B cell (primary cell): Measurements from ENCODE around the gene RNF19B. TPM values are rescaled to one million over a fixed set of nuclear protein-coding genes. Genes with fewer than 3 reads are reported as not detected.

Experiments
- ATAC-seq: fragments of 200-7000 bp; cut with Tn5 transposase; one replicate; pipeline ENCODE4 v1.10.0; 2021; ENCODE audit warnings: low read depth, mild to moderate bottlenecking, moderate number of reproducible peaks, moderate library complexity
- CTCF ChIA-PET: fragments of 350-600 bp; sonication (Branson Sonifier 250); formaldehyde crosslinking; loops from one replicate; lab custom pipeline; 2021; ENCODE audit warnings: antibody characterized with exemption, inconsistent platforms; lab: Charles Lee
- POLR2A ChIA-PET: fragments of 350-600 bp; sonication (Branson Sonifier 250); formaldehyde crosslinking; loops from one replicate; lab custom pipeline; 2021; ENCODE audit warnings: antibody characterized with exemption; lab: Charles Lee
- DNase-seq: peaks from one replicate; pipeline ENCODE4 v3.0.0; 2013
- H2AFZ ChIP-seq: 2 replicates; pipeline ENCODE4 v1.6.1; 2012; ENCODE audit warnings: mild to moderate bottlenecking, low read depth, low read length; ENCODE audit not compliant: insufficient read depth, poor library complexity, severe bottlenecking
- H3K27ac ChIP-seq, 2 donors: 1 replicate in 1 of 2; 2 replicates in 1 of 2; pipeline ENCODE4 v1.5.1; 2012 to 2013; ENCODE audit warnings: low read length in 2 of 2, mild to moderate bottlenecking in 2 of 2, moderate library complexity in 1 of 2
- H3K27me3 ChIP-seq, 4 experiments: fragments of 200-600 bp in 1 of 4; sonication (generic) in 1 of 4; replicated peaks in 1 of 4; 1 replicate in 2 of 4; 2 replicates in 2 of 4; pipeline versions ENCODE4 v1.6.1 to v1.7.0; 2013 to 2016; ENCODE audit warnings: low read length in 3 of 4, mild to moderate bottlenecking in 2 of 4, mixed read lengths in 1 of 4, moderate library complexity in 1 of 4; ENCODE audit not compliant: insufficient read depth in 4 of 4, control insufficient read depth in 3 of 4; ENCODE audit errors: control extremely low read depth in 1 of 4
- H3K36me3 ChIP-seq, 2 experiments: replicated peaks in 1 of 2; 1 replicate in 1 of 2; 2 replicates in 1 of 2; pipeline versions ENCODE4 v1.6.1 to v1.7.1; 2013; ENCODE audit warnings: low read length in 1 of 2; ENCODE audit not compliant: insufficient read depth in 2 of 2, control insufficient read depth in 1 of 2; ENCODE audit errors: control extremely low read depth in 1 of 2, extremely low read depth in 1 of 2
- H3K4me1 ChIP-seq, 2 donors: fragments of 200-600 bp in 1 of 2; sonication (generic) in 1 of 2; 1 replicate in 1 of 2; 2 replicates in 1 of 2; pipeline versions ENCODE4 v1.5.1 to v1.6.1; 2013 to 2017; ENCODE audit warnings: low read length in 2 of 2; ENCODE audit not compliant: control insufficient read depth in 2 of 2, insufficient read depth in 2 of 2
- H3K4me2 ChIP-seq: replicated peaks from 2 replicates; pipeline ENCODE3; 2012; ENCODE audit warnings: mild to moderate bottlenecking, low read depth, low read length; ENCODE audit not compliant: poor library complexity, severe bottlenecking
- H3K4me3 ChIP-seq, 5 experiments: fragments of 200-600 bp in 1 of 5; sonication (generic) in 1 of 5; 1 replicate in 3 of 5; 2 replicates in 2 of 5; pipeline versions ENCODE4 v1.5.1 to v1.7.0; 2011 to 2016; ENCODE audit warnings: low read length in 4 of 5, mild to moderate bottlenecking in 4 of 5, low read depth in 2 of 5, control low read depth in 1 of 5, moderate library complexity in 1 of 5; ENCODE audit not compliant: insufficient read depth in 1 of 5; ENCODE audit errors: control extremely low read depth in 1 of 5, extremely low read depth in 1 of 5
- H3K79me2 ChIP-seq: fragments of 200-600 bp; sonication (generic); one replicate; pipeline ENCODE4 v1.6.0; 2016; ENCODE audit warnings: low read length; ENCODE audit not compliant: control insufficient read depth, insufficient read depth
- H3K9ac ChIP-seq: fragments of 200-600 bp; sonication (generic); 2 replicates; pipeline ENCODE4 v1.6.1; 2017; ENCODE audit warnings: mild to moderate bottlenecking, low read length, moderate library complexity
- H3K9me3 ChIP-seq, 3 donors: one replicate each; pipeline versions ENCODE4 v1.6.1 to v1.7.1; 2013; ENCODE audit warnings: low read length in 2 of 3; ENCODE audit not compliant: control insufficient read depth in 2 of 3, insufficient read depth in 1 of 3; ENCODE audit errors: control extremely low read depth in 1 of 3
- H4K20me1 ChIP-seq: 2 replicates; pipeline ENCODE4 v1.6.0; 2012; ENCODE audit warnings: mild to moderate bottlenecking, low read length; ENCODE audit not compliant: insufficient read depth, control insufficient read depth, poor library complexity, severe bottlenecking
- H3K27ac Mint-ChIP-seq: one replicate; pipeline ENCODE4 v1.8.0; 2021; ENCODE audit warnings: mixed read lengths
- H3K27me3 Mint-ChIP-seq: one replicate; pipeline ENCODE4 v1.8.0; 2021; ENCODE audit warnings: mixed read lengths
- H3K4me1 Mint-ChIP-seq: one replicate; pipeline ENCODE4 v1.8.0; 2021; ENCODE audit warnings: mixed read lengths
- H3K4me3 Mint-ChIP-seq: one replicate; pipeline ENCODE4 v1.8.0; 2021; ENCODE audit warnings: mixed read lengths
- H3K9me3 Mint-ChIP-seq: one replicate; pipeline ENCODE4 v1.8.0; 2022; ENCODE audit warnings: mixed read lengths; ENCODE audit not compliant: insufficient read depth
- EZH2 ChIP-seq: IDR thresholded peaks from 2 replicates; pipeline ENCODE4 v1.6.1; 2012; ENCODE audit warnings: borderline replicate concordance, low read depth, mild to moderate bottlenecking, moderate library complexity, low read length; ENCODE audit not compliant: insufficient read depth, poor library complexity, severe bottlenecking
- WGBS: methylation state at CpG from one replicate; pipeline ENCODE4 v1.1.5; 2013; ENCODE audit warnings: missing lambda C conversion rate; ENCODE audit not compliant: insufficient coverage; 5-methylcytosine and 5-hydroxymethylcytosine counted together
- intact Hi-C: fragments of 100-400 bp; cut with micrococcal nuclease; formaldehyde crosslinking; loops from one replicate; pipeline ENCODE4 v1.10.0; 2022
- polyA plus RNA-seq: library from polyadenylated mRNA; depleted of rRNA; stranded (reverse); fragments of >200 nt; gene quantifications from 2 replicates; pipeline ENCODE4 v1.2.3, GENCODE V29; 2012
- total RNA-seq, 2 donors: library from RNA; stranded (reverse); fragments of 120-200 nt in 1 of 2; gene quantifications; 1 replicate in 1 of 2; 2 replicates in 1 of 2; pipeline versions ENCODE4 v1.2.3 to v1.2.4, GENCODE V29; 2013 to 2022
- TF ChIP-seq, protein P1 (sequence below): fragments of 200-600 bp; IDR thresholded peaks from one replicate; pipeline ENCODE4 v1.8.0; 2022; ENCODE audit warnings: antibody characterized with exemption, mild to moderate bottlenecking

Gene RNF19B
- total and polyA plus RNA-seq, 2 donors (not counting 1 experiment from before 2014, with no cell fraction given), result 29.9 to 40.3 TPM

DNA sequence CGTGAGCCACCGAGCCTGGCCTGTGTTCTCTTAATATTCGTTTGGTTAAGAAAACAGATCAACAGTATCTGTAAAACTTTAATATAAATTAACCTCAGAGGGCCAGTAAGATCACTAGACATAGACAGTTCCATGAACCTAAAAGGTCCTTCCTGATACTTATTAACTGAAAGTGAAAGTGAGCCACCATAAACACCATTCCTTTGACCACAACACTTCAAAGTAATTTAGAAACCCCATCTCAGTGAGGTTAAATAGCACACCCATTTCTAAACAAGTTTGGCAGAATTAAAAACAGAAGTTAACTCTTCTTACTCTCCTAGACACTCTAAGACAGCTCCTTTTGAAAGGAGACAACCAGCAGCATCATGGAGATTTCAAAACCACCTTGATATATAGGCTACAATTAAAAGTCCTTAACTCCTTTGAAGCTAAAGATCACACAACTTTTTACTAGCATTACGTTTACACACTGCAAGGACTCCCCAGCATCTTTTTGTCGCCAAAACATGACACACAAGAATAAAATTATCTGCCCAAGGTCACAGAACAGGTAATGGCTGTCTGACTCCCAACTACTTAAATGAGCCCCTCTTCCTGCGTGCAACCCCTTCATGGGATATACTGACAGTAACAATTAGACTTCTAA is 2.2 kb downstream of the RNF19B start:
- TF ChIP-seq, protein P1, sequence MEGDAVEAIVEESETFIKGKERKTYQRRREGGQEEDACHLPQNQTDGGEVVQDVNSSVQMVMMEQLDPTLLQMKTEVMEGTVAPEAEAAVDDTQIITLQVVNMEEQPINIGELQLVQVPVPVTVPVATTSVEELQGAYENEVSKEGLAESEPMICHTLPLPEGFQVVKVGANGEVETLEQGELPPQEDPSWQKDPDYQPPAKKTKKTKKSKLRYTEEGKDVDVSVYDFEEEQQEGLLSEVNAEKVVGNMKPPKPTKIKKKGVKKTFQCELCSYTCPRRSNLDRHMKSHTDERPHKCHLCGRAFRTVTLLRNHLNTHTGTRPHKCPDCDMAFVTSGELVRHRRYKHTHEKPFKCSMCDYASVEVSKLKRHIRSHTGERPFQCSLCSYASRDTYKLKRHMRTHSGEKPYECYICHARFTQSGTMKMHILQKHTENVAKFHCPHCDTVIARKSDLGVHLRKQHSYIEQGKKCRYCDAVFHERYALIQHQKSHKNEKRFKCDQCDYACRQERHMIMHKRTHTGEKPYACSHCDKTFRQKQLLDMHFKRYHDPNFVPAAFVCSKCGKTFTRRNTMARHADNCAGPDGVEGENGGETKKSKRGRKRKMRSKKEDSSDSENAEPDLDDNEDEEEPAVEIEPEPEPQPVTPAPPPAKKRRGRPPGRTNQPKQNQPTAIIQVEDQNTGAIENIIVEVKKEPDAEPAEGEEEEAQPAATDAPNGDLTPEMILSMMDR, result no peak
- TF ChIP-seq EZH2, result no peak
- Histone ChIP-seq H4K20me1 (peaks cover 19% of the 10 kb centered on the region), H3K27me3 (no peaks in the 10 kb centered on the region), H3K4me1 (peaks cover 43 to 44% of the 10 kb centered on the region in 2 donors), H3K36me3 (no peaks in the 10 kb centered on the region), H2AFZ (peak overlapping the region; percentile 48), H3K79me2 (peaks cover 64% of the 10 kb centered on the region), H3K9me3 (peaks cover 0 to 6% (median 0%) of the 10 kb centered on the region in 3 donors), H3K27ac (peak overlapping the region in 1 of 2 donors; percentile 63), H3K4me3 (peak overlapping the region; percentile 66 to 94 (median 75)), H3K4me2 (peak overlapping the region; percentile 92), H3K9ac (peak overlapping the region; percentile 75)
- POLR2A ChIA-PET, result interaction anchor here (0.7 to 1.0 kb wide), 3 partner anchors 18 to 35 kb away, joined by 3 to 4 read pairs (median 3); no protein-coding TSS in a partner anchor
- Mint-ChIP-seq H3K27me3 (no peaks in the 10 kb centered on the region), H3K9me3 (no peaks in the 10 kb centered on the region), H3K27ac (peak overlapping the region; percentile 89), H3K4me1 (peaks cover 53% of the 10 kb centered on the region), H3K4me3 (peak overlapping the region; percentile 91)
- intact Hi-C loops, result loop anchor here (5.0 kb wide), 3 partner anchors 145 to 310 kb away; partner anchors contain the start of genes RBBP4, S100PBP, TRIM62 and YARS1
- DNase-seq (peak; percentile 62), ATAC-seq (no peak)
- CTCF ChIA-PET, result interaction anchor here (0.7 to 1.5 kb wide), 3 partner anchors 19 to 441 kb away, joined by 3 to 6 read pairs (median 5); no protein-coding TSS in a partner anchor
- 49% methylated on average over 2 of the region's 6 CpGs for WGBS
